ENCODE data around the gene GNG12. TPM values are rescaled to one million over a fixed set of nuclear protein-coding genes. Genes with fewer than 3 reads are reported as not detected.

The GNG12 gene
- total RNA-seq, 1 experiment from 2014 or later: 14.3 TPM

DNA sequence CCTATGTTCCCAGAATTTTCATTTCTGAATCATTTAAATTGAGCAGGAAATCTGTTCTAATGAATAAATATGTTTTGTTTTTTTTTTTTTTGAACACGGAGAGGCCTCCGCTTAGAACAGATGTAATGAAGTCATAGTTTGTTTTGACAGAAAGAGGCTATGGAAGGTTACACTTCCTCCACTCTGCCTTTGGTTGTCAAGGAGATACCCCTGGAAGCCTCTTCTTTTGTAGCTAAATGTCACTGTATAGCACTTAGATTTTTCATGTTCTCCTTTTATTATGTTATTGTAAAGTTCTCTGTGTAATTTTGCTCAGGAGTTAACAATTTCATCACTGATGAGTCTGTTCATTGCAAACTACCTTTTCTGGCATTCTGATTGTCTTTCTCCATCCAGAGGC lies 22.7 kb upstream of the GNG12 start:
- Histone ChIP-seq H2BK5ac (ENCODE audit: insufficient read length, low read length) (no peak overlapping the region), H4K5ac (ENCODE audit: insufficient read length, low read depth, low read length) (no peak overlapping the region), H3K18ac (ENCODE audit: insufficient read length, low read depth, low read length) (no peak overlapping the region), H3K27ac (ENCODE audit: insufficient read length, low read depth, low read length) (no peak overlapping the region), H3K4me2 (ENCODE audit: insufficient read depth, insufficient read length, low read length) (no peak overlapping the region), H4K20me1 (ENCODE audit: control insufficient read depth, insufficient read depth, insufficient read length) (no peaks in the 10 kb centered on the region), H4K8ac (replicated peaks; ENCODE audit: insufficient read length, low read depth, low read length) (no peak overlapping the region), H3K56ac (ENCODE audit: insufficient read length, low read depth, low read length) (no peak overlapping the region), H3T11ph (ENCODE audit: low read length) (no peak overlapping the region), H3K4ac (ENCODE audit: low read depth, low read length) (no peak overlapping the region), H2AK5ac (ENCODE audit: insufficient read length, low read length) (no peak overlapping the region), H3K4me1 (ENCODE audit: insufficient read depth, low read length) (no peaks in the 10 kb centered on the region), H3K23ac (ENCODE audit: insufficient read length, low read depth, low read length) (no peak overlapping the region), H2BK12ac (ENCODE audit: insufficient read length, low read depth, low read length) (no peak overlapping the region), H3K23me2 (ENCODE audit: insufficient read length, low read depth, low read length, poor library complexity, severe bottlenecking) (no peaks in the 10 kb centered on the region), H2BK120ac (ENCODE audit: low read depth, low read length, poor library complexity, severe bottlenecking) (no peak overlapping the region), H3K9me3 (ENCODE audit: control insufficient read depth, low read depth, low read length) (no peaks in the 10 kb centered on the region), H2AFZ (ENCODE audit: low read length) (no peak overlapping the region), H3K14ac (ENCODE audit: insufficient read depth, low read length) (no peak overlapping the region), H2BK20ac (ENCODE audit: low read depth, low read length, poor library complexity, severe bottlenecking) (no peak overlapping the region), H3K79me2 (ENCODE audit: insufficient read depth, low read length) (no peaks in the 10 kb centered on the region), H2BK15ac (ENCODE audit: low read depth, low read length) (no peak overlapping the region), H4K91ac (ENCODE audit: insufficient read length, low read depth, low read length) (no peak overlapping the region), H3K79me1 (ENCODE audit: insufficient read depth, low read depth, low read length, poor library complexity, severe bottlenecking) (no peaks in the 10 kb centered on the region), H3K27me3 (ENCODE audit: insufficient read depth, low read length) (no peaks in the 10 kb centered on the region), H3K9ac (ENCODE audit: extremely low read depth, insufficient read length, low read length) (no peak overlapping the region)
- H3K9me3 Mint-ChIP-seq: no peaks in the 10 kb centered on the region
- H3K4me3 Mint-ChIP-seq: no peak overlapping the region
- no peak overlapping the region for H3K27ac Mint-ChIP-seq
- no peak for TF ChIP-seq CTCF (conservative IDR thresholded peaks at IDR 0.05)
- no peaks in the 10 kb centered on the region for H3K36me3 Mint-ChIP-seq (ENCODE audit: insufficient read depth in 1 of 3, low read depth in 3 of 3)
- WGBS (ENCODE audit: extremely low coverage, insufficient read length, low lambda C conversion rate): no CpG with 5 or more reads among the region's 2 CpGs
- H3K4me1 Mint-ChIP-seq: no peaks in the 10 kb centered on the region
- peaks cover 1% of the 10 kb centered on the region; the same call in 1 of the 2 replicates for H3K27me3 Mint-ChIP-seq (ENCODE audit: low read depth)
- no peak for DNase-seq

All from H9 (cell line).